Measurements from ENCODE around the gene TIGD1. TPM values are rescaled to one million over a fixed set of nuclear protein-coding genes. Genes with fewer than 3 reads are reported as not detected.

Gene TIGD1
- polyA plus RNA-seq, 1 of the 3 experiments (the other 2 are of a cell fraction) = 4.6 TPM

DNA sequence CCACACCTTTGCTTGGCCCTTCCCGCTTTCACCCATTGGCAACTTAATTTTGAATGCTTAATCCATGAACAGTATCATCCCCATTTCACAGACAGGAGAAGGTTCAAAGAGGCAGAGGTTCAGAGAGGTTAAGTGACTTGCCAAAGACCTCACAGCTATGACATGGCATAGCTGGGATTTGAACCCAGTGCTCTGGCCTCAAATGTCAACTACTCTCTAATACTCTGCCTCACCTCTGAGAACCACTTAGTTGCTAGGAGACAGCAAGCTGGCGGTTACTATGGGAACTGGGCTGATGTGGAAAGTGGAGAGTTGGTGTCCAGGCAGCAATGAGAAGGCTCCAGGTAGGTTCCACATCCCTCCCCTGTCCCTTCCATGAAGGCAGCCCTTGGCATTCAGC is 45.9 kb downstream of the TIGD1 start (continued):
- TF ChIP-seq MXI1 (IDR thresholded peaks at IDR 0.05; ENCODE audit: low read depth, low read length) = no peak
- TF ChIP-seq RFX5 (IDR thresholded peaks at IDR 0.05; ENCODE audit: low read length) = no peak
- no peak for TF ChIP-seq JUND (IDR thresholded peaks at IDR 0.05)

DNA sequence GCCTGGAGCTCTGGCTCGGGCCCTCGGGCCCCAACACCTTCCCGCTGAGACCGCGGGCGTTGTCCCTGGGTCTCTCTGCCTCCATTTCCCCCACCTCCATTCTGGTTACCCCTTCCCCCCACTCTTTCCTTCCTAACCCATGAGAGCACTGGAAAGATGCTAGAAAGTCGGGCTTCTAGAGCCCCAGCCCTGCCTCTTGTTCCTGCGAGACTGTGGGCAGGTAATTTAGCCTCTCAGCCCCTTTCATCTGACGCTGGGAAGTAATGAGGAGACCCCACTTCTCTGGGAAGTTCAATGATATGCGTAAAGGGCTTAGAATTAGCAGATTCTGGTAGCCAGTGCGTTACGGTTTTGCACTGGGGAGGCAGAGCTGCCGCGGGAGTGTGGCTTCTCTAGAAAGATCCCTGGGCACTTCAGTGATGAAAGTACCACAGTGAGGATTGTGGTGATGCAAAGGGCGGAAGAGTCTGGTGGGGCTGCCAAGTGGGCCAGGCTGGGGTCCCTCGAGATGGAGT is 46.5 kb downstream of the TIGD1 start:
- no peaks in the 10 kb centered on the region for H3K36me3 ChIP-seq (replicated peaks in 1 of 2; ENCODE audit: control insufficient read depth in 1 of 2, insufficient read depth in 2 of 2, low read length in 1 of 2)
- POLR2A ChIA-PET = no interaction called here
- peaks cover 0 to 45% of the 10 kb centered on the region in 2 experiments; a peak in 1 of 4 replicates for H3K4me1 ChIP-seq (ENCODE audit: control insufficient read depth in 1 of 2, insufficient read depth in 2 of 2, low read depth in 1 of 2, low read length in 1 of 2)
- H4K20me1 ChIP-seq (ENCODE audit: insufficient read depth) = no peaks in the 10 kb centered on the region
- no peaks in the 10 kb centered on the region for H3K9me2 ChIP-seq
- 80% methylated on average over 15 of the region's 16 CpGs for WGBS (ENCODE audit: low lambda C conversion rate)
- no peaks in the 10 kb centered on the region for H3F3A ChIP-seq (replicated peaks; ENCODE audit: insufficient read depth)
- no peaks in the 10 kb centered on the region for H3K79me2 ChIP-seq (ENCODE audit: insufficient read depth)
- no peak for DNase-seq
- H3K4me2 ChIP-seq = no peak overlapping the region
- no peak overlapping the region for H3K9ac ChIP-seq
- H3K27ac ChIP-seq (ENCODE audit: low read depth in 2 of 2, low read length in 1 of 2) = no peak overlapping the region
- no peak for TF ChIP-seq TEAD4 (IDR thresholded peaks at IDR 0.05; ENCODE audit: borderline replicate concordance, insufficient read depth)
- TF ChIP-seq EP300 (IDR thresholded peaks at IDR 0.05; ENCODE audit: borderline replicate concordance in 1 of 2, low read depth in 1 of 2, low read length in 1 of 2) = no peak
- TF ChIP-seq RXRA (IDR thresholded peaks at IDR 0.05; ENCODE audit: borderline replicate concordance, low read depth) = no peak
- no peak for TF ChIP-seq GABPA (IDR thresholded peaks at IDR 0.05; ENCODE audit: low read depth)
- TF ChIP-seq REST (IDR thresholded peaks at IDR 0.05; ENCODE audit: low read depth, low read length) = no peak
- TF ChIP-seq MEF2A (IDR thresholded peaks at IDR 0.05; ENCODE audit: borderline replicate concordance, low read depth) = no peak
- TF ChIP-seq RCOR1 (IDR thresholded peaks at IDR 0.05; ENCODE audit: low read length) = no peak
- TF ChIP-seq NFIC (IDR thresholded peaks at IDR 0.05; ENCODE audit: borderline replicate concordance) = no peak
- no peak for TF ChIP-seq YY1 (IDR thresholded peaks at IDR 0.05; ENCODE audit: low read depth)
- TF ChIP-seq RAD21 (IDR thresholded peaks at IDR 0.05; ENCODE audit: low read length) = no peak
- H3K4me3 ChIP-seq (ENCODE audit: low read depth in 2 of 2, low read length in 1 of 2) = no peak overlapping the region
- no peak overlapping the region for H2AFZ ChIP-seq (ENCODE audit: low read depth)
- CTCF ChIA-PET = interaction anchor here (1.0 to 3.1 kb wide), 4 partner anchors 18 to 60 kb away, joined by 3 to 11 read pairs (median 4); no protein-coding TSS in a partner anchor
- peaks cover 23% of the 10 kb centered on the region for H3K27me3 ChIP-seq (ENCODE audit: insufficient read depth)
- no peaks in the 10 kb centered on the region for H3K9me3 ChIP-seq
